ENCODE results near the gene VILL.

The VILL gene

DNA sequence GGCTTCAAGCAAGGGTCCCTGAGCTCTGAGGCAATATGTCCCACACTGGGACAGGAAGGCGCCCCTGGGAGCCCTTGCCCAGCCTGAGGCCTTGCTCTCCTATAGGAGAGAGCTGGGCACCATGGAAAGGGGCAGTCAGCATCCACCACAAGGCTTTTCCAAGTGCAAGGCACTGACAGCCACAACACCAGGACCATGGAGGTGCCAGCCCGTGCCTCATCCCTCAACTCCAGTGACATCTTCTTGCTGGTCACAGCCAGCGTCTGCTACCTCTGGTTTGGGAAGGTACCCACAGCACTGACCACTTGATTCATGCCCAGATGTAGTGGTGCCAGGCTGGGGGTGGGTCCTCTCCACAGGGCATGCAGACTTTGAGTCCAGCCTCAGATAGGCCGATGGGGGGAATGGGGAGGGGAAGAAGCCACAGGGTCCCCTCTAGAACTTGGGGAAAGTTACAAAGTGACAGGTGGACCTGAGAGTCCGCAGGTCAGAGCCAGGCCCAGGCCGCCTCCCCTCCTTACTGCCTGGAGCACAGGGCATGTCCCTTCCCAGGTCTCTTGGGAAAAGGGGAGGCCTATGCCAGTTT, 11.8 kb downstream of the VILL start:
- no peak for DNase-seq

DNA sequence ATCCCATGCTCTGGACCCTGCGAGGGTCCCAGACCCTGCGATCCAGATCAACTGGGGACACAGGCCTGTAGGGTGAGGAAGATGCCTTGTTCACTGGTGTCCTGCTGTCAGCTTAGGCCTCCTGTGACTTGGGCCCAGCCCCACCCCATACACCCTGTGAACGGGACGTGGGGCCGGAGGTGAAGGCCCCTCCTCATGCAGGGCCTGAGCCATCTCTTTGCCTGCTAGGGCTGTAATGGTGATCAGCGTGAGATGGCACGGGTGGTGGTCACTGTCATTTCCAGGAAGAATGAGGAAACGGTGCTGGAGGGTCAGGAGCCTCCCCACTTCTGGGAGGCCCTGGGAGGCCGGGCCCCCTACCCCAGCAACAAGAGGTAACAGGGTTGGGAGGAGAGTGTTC, 12.4 kb downstream of the VILL start:
- no peak for DNase-seq

DNA sequence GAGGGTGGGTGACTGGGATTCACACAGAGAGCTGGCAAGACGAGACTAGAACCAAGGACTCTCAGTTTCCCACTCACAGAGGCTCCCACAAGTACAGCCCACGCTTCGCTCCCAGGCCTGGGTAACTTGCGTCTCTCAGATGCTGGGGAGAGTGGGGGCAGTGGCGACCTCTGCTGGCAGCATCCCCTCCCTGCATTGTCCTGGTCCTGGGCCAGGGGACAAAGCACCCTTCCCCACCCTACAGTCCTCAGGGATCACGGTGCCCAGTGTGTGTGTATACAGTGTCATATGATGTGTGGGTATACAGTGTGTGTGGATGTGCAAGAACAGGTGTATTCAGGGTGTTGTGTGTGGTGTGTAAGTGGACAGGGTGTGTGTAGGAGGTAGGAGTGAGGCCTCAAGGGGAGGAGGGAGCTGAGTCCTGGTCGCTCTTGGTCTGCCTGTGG, 12.8 kb downstream of the VILL start:
- peak; percentile 67 for DNase-seq

DNA sequence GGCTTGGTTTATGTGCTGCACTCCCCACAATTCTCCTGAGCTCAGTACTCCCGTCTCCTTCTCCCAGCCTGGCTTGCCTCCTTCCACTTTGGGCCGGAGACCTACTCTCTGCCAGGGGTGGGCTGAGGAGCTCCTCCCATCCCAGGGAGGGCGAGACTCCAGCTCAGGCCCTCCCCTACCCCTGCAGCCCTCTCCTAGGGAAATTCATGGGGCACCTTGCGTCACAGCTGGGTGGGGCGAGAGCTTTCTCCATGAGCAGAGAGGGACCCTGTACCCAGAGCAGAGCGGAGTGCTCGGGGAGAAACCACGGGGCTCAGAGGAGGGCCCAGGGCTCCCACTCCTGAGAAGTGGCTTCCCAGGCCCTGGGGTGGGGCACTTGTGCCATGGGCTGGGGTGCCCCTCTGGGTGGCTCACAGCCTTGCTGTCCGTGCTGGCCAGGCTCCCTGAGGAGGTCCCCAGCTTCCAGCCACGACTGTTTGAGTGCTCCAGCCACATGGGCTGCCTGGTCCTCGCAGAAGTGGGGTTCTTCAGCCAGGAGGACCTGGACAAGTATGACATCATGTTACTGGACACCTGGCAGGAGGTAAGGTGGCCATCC, 13.3 kb downstream of the VILL start:
- no peak for DNase-seq

DNA sequence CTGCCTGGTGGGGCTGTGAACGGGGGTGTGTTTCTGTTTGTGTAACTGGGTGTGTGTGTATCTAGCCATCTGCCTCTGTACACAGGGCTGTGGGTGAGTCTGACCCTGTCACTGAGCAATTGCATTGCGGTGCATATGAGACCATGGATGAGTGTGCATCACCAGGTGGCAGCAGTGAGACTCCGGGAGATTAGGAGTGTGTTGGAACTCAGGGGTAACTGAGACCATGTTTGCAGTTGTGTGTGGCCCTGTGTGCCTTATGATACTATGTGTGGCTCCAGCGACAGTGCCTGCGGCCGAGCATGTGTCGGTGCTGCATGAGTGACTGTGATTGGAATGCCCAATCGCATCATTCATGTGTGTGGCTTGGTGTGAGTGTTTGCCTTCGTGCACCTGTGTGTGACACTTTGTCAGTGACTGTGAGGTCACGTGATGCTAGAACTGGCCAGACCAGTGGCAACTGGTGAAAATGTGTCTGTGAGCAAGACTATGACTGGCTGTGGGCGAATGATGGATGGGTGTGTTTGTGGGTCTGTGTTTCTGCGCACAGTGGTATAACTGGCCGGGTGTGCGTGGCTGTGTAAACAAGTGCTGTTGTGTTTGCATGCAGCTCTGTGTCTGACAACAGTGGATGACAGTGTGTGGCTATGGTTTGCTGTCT, 14.0 kb downstream of the VILL start:
- peak; percentile 59 for DNase-seq

DNA sequence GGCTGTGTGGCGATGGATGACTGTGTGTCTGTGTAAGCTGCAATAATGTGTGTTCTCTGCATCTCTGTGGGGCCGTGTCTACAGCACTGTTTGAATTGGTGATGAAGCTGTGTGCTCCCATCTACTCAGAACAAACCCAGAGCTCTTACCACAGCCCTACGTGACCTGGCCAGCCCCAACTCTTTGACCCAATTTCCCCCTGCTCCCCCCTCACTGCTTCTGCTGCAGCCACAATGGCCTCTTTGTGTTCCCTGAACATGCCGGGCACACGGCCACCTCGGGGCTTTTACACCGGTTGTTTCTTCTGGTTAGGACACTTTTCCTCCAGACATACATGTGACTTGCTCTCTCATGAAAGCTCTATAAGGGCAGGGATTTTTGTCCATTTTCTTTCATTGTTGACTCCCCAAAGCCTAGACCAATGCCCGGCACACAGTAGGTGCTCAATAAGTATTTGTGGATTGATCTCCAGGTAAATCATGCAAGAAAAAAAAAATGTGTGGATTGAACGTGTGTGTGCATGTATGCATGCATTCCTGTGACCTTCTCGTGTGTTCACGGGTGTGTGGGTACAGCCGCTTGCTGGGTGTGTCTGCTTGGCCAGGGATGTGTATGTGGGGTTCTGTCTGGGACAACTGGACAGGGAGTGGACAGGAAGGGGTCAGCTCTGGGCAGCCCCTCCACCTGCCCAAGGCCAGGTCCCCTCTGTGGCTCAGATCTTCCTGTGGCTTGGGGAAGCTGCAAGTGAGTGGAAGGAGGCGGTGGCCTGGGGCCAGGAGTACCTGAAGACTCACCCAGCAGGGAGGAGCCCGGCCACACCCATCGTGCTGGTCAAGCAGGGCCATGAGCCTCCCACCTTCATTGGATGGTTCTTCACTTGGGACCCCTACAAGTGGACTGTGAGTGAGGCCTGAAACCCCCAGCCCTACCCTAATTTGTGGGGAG, 14.8 kb downstream of the VILL start:
- no peak for DNase-seq

DNA sequence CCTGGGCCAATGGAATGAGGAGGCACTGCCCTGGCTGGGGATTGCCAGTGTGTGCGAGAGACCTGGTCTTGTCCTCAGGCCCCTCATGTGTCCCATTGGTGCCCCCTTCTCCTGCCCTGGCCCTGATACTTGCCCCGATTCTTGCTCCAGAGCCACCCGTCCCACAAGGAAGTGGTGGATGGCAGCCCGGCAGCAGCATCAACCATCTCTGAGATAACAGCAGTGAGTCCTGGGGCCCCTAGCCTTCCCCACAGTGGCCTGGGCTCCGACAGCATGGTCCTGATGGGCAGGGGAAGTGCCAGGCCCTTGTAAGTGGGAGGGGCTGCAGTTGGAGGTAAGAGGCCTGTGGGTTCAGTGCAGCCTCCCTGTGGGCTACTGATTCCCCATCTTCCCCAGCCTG, 15.4 kb downstream of the VILL start:
- DNase-seq: no peak

DNA sequence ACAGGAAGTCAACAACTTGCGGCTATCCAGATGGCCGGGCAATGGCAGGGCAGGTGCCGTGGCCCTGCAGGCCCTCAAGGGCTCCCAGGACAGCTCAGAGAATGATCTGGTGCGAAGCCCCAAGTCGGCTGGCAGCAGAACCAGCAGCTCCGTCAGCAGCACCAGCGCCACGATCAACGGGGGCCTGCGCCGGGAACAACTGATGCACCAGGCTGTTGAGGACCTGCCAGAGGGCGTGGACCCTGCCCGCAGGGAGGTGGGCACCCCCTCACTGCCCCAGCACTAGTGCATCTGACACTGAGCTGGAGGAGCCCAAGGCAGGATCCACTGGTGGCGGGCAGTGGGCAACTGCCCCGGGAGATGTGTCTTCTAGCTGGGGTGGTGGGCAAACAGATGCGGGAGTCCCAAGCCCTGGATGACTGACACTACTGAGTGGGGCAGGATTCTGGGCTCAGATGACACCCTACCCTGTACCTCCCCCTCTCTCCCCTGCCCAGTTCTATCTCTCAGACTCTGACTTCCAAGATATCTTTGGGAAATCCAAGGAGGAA, 15.9 kb downstream of the VILL start:
- DNase-seq: no peak

DNA sequence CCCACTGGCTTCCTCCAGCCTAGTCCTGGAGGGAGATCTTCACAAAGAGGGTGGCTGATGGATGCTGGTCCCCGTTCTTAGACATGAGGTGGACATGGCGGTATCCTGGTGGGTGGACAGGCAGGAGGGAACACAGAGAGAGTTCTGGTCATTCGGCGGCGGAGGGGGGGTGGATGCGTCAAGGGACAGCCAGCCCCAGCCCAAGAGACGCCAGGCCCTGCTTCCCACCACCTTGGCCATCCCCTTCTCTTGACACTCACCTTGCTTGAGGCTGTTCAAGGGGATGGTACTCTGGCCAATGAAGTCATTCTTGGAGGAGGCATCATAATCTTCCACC, 17.1 kb downstream of the VILL start:
- no peak for DNase-seq

DNA sequence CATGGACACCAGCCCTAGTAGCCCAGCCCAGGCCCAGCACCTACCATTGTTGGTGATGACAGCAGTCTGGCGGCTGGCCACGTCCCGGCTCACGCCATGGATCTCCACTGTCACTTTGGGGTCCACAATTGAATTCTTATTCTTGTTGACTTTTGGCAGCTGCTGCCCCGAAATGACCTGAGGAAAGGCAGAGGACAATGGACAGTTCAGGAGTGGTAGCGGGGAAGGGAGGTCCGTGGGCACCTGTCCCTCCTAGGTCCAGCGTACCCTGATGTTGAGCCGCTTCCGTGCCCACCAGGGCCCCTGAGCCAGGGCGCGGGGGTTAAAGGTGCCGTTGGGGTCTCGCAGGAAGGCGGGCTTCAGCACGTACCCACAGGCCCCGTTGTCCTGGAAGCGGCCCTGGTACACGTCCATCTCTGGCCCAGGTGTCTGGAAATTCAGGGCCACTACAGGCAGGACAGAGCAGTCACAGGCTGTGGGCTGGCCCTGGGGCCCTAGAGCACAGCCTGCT, 17.7 kb downstream of the VILL start:
- no peak for DNase-seq

DNA sequence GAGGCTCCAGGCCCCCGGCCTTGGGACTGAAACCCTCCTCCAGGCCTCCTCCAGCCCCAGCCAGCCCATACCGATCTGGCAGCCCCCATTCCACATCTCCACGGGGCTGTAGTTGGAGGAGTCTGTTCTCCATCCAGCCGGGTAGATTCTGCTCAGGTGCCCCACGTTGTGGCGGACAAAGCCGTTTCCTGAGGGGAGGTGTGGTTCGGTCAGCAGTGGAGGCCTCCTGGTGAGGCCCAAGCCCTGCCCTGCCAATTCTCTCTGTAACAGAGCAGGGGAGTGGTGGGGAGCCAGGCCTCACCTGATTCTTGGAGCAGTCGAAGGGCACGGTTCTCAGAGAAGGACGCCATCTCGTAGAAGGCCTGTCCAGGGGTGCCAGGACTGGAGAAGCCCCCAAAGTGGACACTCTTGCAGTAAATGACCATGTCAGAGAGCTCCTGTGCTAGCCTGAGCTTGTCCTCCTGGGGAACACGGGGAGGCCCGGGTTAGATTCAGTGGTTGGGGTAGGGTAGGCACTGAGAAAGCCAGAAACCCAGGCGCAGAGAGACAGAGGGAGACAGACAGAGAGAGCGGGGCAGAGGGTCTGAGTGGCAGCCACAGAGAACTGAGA, 18.5 kb downstream of the VILL start:
- DNase-seq: no peak

DNA sequence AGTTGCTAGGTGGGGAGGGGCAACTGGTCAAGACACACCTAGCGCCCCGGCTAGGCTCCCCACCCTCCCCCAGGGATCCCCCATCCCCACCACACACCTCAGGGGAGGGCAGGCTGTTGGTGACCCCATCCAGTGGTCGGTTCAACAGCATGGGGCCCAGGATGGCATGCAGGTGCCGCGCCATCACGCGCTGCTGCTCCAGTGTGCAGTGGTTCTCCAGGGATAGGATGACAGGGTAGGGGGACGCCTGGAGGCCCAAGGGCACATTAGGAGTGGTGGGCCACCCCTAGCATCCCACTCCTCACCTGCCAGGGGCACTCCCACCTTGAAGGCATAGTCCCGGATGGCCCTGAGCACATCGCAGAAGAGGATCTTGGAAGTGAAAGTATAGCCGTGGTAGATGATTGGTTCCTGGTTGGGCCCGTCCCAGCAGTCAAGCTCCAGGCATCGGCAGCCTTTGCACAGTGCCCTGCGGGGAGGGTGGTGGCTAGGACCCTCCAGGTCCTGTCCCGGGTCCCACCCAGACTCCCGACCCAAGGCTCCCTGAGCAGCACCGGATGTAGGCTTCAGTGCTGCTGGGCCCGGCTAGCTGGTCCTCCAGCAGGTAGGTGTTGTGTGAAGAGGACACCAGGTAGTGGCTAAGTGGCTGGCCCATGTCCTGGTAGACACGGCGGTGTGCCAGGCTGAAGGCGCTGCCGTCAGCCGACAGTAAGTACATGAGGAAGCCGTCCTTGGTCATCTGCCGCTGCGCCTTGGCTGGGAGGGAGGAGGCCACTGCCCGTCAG, 19.4 kb downstream of the VILL start:
- DNase-seq: no peak

DNA sequence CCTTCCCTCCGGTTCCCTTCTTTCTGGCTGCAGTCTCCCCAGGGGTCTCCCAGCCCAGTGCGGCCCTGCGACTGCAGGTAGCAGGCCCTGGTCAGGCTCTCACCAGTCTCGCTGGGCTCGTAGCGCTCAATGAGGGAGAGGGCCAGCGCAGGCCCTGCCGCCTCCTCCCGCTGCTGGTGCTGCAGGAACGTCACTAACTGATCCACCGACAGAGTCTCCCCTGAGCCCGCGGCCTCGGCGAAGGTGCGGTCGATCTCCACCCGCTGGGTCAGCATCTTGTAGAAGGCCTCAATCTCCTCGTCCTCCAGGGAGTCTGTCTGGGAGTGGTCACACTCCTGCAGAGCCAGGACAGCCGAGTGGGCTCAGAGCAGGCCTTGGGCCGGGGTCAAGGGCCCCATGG, 20.5 kb downstream of the VILL start:
- DNase-seq: no peak

DNA sequence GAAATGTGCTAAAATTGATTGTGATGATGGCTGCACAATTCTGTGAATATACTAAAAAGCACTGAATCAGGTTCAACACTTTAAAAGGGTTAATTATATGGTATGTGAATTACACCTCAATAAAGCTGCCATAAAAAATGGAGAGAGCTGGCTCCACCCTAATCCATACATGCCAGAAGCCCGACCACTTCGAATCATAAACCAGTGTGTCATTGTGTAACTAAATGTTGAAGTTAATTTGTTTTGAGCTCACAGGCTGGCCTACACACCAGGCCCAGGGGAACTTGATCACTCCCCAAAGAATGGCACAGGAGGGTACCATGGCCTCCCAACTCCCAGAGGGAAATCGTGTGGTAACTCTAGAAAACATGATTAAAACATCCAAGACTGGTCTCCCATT, 24.9 kb downstream of the VILL start:
- DNase-seq: no peak

DNA sequence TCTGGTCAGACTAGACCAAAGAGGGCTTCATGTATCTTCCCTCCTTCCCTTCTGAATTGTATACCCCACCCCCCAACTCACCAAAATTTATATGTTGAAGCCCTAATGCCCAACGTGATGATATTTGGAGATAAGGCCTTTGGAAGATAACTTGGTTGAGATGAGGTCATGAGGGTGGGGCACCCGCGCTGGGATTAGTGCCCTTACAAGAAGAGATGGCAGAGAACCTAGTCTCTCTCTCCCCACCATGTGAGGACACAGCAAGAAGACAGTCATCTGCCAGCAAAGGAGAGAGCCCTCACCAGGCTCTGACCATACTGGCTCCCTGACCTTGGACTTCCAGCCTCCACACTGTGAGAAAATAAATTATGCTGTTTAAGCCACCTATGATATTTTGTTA, 25.4 kb downstream of the VILL start:
- DNase-seq: no peak

DNA sequence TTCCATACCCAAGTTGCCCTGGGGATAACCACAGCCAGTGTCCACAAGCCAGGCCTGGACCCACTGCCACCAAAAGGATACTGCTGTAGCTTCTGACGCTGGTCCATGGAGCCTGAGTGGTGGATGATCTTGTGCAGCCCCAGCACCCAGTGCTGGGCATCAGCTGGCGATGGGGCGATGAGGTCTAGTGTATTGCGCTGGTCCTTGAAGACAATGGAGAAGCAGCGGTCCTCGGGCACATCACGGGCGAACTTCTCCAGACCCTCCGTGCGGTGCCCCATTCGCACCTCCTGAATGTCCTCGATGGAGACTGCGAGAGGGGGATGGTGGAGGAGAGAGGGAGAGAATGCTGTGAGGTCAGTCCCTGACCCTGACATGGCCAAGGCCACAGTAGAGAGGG, 25.8 kb downstream of the VILL start:
- DNase-seq: no peak

DNA sequence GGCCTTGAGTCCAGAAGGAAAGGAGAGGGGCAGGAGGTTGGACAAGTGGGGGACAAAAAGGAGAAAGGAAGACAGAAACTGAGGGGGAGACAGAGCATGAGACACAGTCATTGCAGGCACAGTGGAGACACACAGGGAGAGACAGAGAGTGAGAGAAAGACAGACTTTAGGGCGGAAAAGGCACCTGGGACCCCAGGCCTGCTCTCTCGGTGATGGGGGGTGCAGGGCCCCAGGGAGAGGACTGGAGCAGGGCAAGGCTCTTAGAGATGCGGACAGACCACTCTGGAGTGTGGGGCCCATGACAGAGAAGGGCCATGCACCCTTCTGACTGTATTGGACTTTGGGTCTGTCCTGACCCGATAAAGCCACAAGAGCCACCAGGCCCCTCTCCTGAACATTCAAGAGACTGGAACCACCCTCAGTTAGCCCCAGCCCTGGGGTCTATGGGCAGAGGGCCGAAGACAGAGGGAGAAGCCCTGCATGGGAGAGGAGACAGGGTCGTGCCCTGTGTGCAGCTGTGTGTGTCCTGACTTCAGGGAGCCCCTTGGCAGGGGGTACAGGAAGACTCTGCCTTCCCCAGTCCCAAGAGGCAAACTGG, 26.4 kb downstream of the VILL start:
- no peak for DNase-seq

DNA sequence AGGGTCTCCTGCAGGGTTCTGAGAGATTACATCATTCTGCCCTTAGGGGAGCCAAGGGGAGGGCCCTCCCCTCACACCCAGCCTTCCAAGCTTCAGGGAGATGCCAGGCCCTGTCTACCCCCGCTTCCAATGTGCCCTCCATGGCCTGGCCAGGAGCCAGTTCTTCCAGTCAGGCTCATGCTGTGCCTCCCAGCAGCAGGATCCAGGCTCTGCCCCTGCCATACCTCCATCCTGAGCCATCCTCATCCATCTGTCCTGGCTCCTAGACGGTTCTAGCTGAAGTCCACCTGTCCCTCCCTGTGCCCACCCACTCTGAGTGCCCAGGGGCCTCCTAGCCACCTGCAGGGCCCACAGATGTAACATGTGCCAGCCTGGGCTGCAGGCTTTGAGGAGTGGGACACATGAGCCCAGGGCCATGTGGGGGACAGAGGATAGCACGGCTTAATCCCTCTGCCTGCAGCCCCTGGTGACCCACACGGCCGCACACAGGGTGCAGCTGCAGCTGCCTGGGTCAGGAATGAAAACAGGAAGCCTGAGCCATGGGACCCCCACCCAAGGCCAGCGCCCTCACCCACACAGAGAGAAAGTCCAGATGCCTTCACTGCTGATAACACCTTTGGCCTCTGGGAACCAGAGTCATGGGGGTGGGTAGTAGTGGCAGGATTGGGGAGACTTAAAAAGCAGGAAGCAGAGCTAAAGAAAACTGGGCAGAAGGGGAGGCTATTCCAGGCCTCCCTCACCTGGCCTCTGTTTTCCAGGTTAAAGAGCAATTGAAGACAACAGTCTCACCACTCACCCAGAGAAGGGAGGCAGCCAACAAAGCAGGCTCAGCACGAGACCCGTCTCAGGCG, 27.1 kb downstream of the VILL start:
- no peak for DNase-seq

DNA sequence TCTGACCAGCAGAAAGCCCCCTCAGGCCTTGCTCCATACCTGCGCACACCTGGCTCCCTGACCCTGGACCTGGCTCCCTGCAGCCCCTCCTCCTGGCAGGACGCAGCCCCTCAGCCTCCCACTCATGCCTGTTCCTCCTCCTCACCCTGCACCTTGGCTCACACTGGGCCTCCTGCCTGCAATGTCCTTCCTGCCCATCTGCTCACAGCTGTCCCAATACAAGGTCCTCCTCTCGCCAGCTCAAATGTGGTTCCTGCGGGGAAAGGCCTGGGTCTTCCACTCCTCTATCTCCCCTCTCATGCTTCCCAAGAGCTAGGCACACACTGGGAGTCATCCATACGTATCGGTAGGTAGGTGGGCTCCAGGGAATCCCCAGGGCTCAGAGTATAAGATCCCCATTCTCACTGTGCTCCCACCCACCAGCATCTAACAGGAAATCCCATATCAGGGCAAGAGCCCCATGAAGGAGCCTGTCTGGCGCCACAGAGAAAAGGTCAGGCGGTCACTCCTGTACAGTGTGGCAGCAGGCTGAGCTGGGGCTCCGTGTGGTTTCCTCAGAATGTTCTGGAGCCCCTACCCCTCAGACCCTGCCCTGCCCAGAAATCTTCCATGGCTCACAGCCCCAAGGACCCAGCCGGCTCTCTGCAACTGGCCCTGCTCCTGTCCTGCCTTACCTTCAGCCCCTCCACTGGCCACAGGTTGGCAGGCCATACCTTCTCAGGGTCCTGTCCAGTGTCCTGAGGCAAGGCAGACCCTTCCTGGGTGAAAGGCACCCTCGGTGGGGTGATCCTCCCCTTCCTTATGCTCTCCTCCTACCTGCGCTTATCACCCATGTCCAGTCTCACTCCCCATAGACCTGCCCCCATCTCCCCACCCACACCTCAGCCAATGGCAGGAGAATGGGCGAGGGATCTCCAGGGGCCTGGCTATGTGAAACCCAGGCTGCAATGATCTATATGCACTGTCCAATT, 28.0 kb downstream of the VILL start:
- no peak for DNase-seq

Data from activated naive CD4-positive, alpha-beta T cell treated with Interleukin-2 at 50 U/mL for 16 hours (primary cell).